ENCODE data around the gene ETFA.
A peak's percentile ranks its signal among the peaks of the same experiment; 100 is the strongest.

Gene ETFA

DNA sequence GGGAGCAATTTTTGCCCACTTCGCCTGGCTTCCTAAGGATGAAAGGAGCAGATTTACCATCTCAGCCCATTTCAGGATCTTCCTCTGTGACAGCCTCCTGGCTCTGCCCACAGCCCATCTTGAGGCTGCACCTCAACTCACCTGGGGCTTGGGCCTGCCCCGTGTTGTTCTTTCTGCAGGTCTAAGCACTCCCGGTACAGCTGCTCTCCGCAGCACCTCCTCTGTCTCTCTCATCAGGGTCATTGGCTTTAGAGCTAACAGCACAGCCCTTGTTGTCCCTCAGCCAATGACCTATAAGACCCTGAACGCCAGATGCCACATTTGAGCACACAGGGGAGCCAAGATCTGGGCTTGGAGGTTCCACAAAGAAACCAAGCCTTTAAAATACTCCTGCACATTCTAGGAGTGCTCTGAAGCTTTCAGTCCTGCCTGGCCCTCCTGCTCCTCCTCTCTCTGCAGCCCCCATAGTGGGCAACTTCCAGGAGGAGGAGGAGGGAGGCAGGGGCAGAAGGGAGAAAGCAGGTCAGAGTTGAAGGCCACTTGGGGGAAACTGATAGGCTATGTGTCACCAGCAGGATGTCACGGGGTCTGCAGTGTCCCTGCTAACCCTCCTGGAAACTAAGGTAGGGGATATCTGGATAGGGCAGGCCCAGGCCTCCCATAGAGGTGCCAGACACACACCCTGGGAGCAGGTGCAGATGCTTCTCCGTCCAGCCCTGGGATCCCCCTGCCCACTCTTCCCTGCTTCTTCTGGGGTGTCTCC is 115.6 kb downstream of the ETFA start:
- no peak for DNase-seq (ENCODE audit: low spot score)

DNA sequence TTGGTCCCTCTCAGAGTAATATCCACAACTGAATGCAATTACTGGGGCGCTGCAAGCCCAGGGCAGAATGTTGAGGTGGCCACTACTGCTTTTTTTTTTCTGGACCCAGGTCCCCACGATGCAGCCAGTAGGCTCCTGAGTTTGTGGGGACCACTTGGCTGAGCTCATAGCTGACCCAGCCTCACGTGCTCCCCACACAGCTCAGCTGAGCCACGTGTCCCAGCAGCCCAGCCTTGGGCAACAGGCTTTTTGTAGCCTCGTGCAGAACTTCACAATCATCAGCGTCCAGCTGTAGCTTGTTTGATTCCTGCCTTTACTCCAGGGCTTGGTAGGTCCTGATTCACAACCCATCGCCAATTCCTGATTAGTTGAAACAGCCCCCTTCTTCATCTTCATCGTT is 117.3 kb downstream of the ETFA start:
- DNase-seq (ENCODE audit: low spot score) = no peak

GRCh38 chr15:76192715-76193114 is 118.6 kb downstream of the ETFA start:
- DNase-seq (ENCODE audit: low spot score) = no peak

DNA sequence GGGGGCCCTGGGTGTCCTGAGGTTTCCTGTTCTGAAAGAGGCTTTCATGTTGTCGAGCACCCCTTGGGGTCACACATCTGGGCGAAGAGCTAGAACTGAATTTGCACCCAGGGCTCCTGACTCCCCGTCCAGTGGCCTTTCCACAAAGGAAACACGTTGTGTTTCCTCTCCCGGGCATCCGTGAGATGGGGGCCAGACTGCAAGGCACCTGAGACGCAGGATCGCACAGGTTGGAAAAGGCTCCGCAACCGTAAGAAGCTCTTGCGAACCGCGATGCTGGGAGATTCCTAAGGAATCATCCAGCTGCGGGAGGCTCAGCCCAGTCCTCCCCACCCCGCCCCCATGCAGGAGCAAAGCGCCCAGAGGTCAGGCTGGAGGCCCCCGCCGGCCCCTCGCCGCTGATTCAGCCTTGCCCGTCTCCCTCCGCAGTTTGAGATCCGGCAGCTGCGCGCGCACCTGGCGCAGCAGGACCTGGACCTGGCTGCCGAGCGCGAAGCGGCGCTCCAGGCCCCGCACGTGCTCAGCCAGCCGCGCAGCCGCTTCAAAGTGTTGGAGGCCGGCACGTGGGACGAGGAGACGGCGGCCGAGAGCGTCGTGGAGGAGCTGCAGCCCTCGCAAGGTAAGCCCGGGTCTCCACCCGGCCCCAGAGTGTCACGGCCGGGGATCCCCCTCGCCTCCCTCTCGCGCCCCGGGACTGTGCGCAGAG is 119.6 kb downstream of the ETFA start:
- no peak for DNase-seq (ENCODE audit: low spot score)

DNA sequence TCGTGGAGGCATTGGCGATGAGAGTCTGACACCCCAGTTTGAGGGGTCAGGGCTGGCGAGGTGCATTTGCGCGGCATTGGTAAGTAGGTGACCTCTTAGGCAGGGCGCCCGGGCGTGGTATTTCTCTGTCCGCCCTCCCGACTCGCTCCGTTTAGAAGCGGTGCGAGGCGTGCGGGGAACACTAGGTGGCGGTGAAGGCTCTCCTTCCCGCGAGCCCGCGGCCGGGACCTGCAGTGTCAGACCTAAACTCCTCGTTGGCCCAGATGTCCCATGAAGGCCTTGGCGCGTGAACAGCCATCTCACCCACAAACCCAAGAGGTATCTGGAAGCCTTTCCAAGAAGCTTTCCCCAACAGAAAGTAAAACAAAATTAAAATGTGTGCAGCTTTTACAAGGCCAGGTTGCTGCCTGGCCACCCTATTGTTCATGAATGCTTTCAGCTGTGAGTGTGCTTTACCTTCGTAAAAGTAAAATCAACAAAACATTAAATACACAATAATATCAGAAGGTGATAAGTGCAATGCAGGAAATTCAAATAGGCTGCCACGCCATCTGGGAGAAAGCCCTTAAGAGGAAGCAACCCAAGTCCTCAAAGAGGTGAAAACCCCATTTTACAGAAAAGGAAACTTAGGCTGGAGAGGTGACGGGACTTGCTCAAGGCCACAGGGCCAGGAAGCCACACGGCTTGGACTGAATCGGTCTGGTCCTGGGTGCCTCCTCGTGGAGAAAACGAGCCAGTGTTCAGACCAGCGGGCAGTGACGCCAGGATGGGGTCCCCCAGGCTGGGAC is 120.3 kb downstream of the ETFA start:
- DNase-seq (ENCODE audit: low spot score) = peak; percentile 87

- no peak for DNase-seq (ENCODE audit: low spot score)
These were observed 121.2 kb downstream of the ETFA start for GRCh38 chr15:76190070-76190564.

GRCh38 chr15:76189106-76189505 is 122.2 kb downstream of the ETFA start:
- no peak for DNase-seq (ENCODE audit: low spot score)

- no peak for DNase-seq (ENCODE audit: low spot score)
These were observed 124.1 kb downstream of the ETFA start for GRCh38 chr15:76187163-76187562.

GRCh38 chr15:76185716-76186115 is 125.6 kb downstream of the ETFA start:
- DNase-seq (ENCODE audit: low spot score) = peak; percentile 64

DNA sequence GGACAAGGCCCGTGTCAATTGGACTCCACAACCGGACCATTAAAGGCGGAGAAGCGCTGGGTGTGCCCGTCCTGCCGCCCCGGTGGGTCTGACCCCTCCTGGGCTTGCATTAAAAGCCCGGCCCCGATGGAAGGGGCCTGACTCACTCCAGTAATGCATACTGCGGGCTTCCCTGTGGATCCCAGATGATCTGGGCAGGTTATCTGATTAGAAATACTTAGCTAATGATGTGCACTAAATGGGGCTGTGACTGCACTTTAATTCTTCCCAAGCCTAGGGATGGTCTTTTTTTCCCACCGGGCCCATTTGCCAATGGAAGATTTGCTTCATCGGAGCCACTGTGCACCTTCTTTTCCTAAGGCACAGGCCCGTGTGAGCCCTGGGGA is 126.6 kb downstream of the ETFA start:
- no peak for DNase-seq (ENCODE audit: low spot score)

DNA sequence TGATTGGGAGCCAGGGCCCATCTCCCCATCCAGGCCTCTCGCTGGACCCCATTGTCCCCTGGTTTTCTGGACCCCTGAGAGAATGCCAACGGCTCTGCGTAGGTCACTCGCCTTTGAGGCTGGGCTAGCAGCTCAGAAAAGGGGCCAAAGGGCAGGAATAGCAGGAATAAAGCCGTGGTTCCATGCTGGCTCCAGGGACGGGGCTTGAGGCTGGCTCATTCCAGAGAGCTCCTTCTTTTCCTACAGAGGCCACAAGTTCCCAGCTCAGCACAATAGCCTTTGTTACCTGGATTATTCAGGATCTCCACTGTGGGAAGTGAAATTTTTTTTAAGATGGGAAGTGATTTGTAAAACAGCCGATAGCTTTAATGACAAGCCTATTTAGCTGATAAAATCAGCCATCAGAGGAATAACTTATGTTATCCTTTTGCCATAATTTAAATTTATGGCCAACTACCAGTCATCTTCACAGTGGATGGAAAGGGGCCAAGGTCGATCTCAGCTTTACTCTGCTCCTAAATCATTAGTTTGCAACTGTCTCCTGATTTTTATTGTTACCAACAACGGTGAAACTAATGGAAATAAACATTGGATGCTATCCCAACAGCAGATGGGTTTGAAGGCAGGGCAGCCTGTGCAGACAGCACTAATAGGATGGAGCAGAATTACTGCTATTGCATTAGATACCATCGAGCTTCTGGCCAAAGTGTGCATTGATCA is 127.2 kb downstream of the ETFA start:
- peak; percentile 60 for DNase-seq (ENCODE audit: low spot score)

DNA sequence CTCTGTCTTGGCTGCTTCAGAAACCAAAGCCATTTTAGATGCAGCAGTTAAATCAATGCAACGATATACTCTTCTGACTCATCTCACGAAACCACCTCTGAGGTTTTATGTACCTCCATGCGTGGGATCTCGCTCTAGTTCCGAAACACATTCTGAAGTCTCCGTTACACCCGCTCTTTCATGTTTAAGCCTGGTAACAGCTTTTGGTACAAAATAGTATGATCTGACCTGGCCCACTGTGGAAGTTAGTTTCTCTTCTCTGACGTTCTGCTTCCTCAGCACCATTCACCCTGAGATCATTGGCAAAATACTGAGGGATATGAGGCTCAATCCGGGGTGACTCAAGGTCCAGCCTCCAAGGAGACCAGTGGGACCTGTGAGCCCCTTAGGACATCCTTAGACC is 129.6 kb downstream of the ETFA start:
- no peak for DNase-seq (ENCODE audit: low spot score)

DNA sequence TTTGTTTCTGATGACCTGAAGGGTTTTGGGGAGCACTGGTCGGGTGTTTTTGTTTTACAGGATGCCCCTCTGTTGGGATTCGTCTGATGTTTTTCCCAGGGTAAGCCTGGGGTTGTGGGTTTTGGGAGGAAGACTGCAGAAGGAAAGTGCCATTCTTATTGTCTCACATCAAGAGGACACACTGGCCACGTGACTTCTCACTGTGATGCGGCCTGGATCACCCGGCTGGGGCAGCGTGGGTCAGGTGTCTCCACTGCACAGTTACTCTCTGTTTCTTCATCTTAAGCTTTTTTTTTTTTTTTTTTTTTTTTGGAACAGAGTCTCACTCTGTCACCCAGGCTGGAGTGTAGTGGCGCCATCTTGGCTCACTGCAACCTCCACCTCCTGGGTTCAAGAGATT is 130.9 kb downstream of the ETFA start:
- no peak for DNase-seq (ENCODE audit: low spot score)

- no peak for DNase-seq (ENCODE audit: low spot score)
These were observed 132.2 kb downstream of the ETFA start for GRCh38 chr15:76179023-76179422.

GRCh38 chr15:76178296-76179000 is 132.8 kb downstream of the ETFA start:
- no peak for DNase-seq (ENCODE audit: low spot score)

- no peak for DNase-seq (ENCODE audit: low spot score)
These were observed 133.7 kb downstream of the ETFA start for GRCh38 chr15:76177491-76178040.

DNA sequence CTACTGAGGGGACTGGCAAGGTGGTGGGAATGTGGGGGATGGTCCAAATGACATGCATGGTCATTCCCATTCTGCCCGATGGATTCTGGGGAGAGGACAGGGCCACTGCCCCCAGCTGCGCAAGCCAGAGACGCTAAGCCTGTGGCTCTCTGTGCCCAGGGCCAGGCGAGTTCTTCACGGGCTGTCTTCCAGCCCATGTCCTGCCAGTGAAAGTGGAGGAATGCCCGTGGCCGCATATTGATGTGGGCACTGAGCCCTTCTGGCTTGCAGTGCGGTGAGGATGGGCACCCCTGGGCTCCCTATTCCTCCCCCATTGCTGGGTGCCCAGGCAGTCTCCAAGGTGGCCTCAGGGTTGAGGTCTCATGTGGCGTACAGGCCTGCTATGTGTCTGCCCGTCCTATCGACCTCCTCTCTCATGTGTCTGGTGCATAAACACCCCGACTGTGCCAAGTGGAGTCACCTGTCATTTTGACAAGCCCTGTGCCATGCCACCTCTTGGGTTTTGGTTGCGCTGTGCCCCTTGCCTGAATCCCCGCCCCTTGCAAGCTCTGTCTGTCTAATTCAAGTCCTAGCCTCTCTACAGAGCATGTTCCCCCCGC is 134.7 kb downstream of the ETFA start:
- peak; percentile 56 for DNase-seq (ENCODE audit: low spot score)

DNA sequence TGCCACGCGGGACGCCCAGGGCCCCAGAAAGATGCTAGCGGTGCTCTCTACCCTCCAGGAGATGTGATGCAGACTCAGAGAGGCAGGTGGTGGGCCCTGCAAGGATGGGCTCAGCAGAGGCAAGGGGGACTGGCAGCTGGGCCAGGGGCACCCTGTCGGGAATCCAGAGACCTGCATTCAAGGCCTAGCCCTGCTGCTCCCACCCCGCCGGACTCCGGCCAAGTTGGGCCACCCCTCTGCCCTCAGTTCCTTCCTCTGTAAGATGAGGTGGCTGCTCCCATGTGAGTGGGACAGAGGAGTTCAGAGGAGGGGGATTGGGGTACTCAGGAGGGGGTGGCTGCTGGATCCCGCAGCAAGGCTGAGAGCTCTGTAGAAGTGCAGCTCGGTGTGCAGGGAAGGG is 135.2 kb downstream of the ETFA start:
- no peak for DNase-seq (ENCODE audit: low spot score)

- DNase-seq (ENCODE audit: low spot score) = no peak
These were observed 135.8 kb downstream of the ETFA start for GRCh38 chr15:76175442-76175841.

DNA sequence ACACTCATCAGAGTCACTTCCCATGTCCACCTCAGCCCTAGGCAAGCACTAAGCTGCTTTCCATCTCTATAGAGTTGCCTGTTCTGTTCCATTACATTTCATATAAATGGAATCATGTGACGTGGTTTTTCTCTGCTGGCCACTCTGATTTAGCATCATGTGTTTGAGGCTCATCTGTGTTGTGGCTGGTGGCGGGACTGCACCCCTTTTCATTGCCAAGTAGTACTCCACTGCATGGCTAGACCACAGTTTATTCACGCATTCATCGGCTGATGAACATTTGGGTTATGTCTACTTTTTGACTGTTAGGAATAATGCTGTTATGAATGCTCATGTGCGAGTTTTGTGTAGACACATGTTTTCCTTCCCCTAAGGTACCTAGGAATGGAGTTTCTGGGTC is 136.6 kb downstream of the ETFA start:
- no peak for DNase-seq (ENCODE audit: low spot score)
